AG10803 (cell line): ENCODE measurements around the gene ZNF70.

Source experiments
- DNase-seq: peaks from one replicate; pipeline ENCODE4 v3.0.0; 2010; ENCODE audit warnings: low read depth
- H3K4me3 ChIP-seq: 2 replicates; pipeline ENCODE4 v1.5.1; 2011; ENCODE audit warnings: mild to moderate bottlenecking, low read length, control low read depth
- CTCF ChIP-seq: conservative IDR thresholded peaks from 2 replicates; pipeline ENCODE4 v1.5.1; 2011; ENCODE audit warnings: mild to moderate bottlenecking, low read length, control low read depth, inconsistent platforms

The ZNF70 gene

GRCh38 chr22:23718371-23719165 is 32.3 kb downstream of the ZNF70 start:
- H3K4me3 ChIP-seq: no peak overlapping the region
- no peak for DNase-seq
- no peak for TF ChIP-seq CTCF

GRCh38 chr22:23716811-23717801 is 33.8 kb downstream of the ZNF70 start:
- DNase-seq: peak; percentile 80
- no peak for TF ChIP-seq CTCF
- peak overlapping the region; percentile 86 for H3K4me3 ChIP-seq

- TF ChIP-seq CTCF: no peak
- peak overlapping the region; percentile 86; the same call in 1 of the 2 replicates for H3K4me3 ChIP-seq
- no peak for DNase-seq
Measured at GRCh38 chr22:23715806-23716375, 35.0 kb downstream of the ZNF70 start.

- no peak for DNase-seq
- H3K4me3 ChIP-seq: no peak overlapping the region
- TF ChIP-seq CTCF: no peak
Measured at GRCh38 chr22:23714596-23715578, 36.0 kb downstream of the ZNF70 start.

GRCh38 chr22:23713696-23714595 is 37.0 kb downstream of the ZNF70 start:
- no peak overlapping the region for H3K4me3 ChIP-seq
- no peak for TF ChIP-seq CTCF
- no peak for DNase-seq
